Stomach (tissue), 4 donors: ENCODE data around the gene GRHL1.

Experiments used
- EP300 ChIP-seq: sonication (generic); formaldehyde crosslinking; IDR thresholded peaks from one replicate; pipeline ENCODE4 v1.6.1; 2017; ENCODE audit warnings: antibody characterized with exemption
- POLR2A ChIP-seq, 4 donors: fragments of 450-650 bp; IDR thresholded peaks; one replicate each; pipeline ENCODE4 v1.6.1; 2016; ENCODE audit warnings: antibody characterized with exemption in 4 of 4, control low read depth in 2 of 4, mild to moderate bottlenecking in 1 of 4, moderate library complexity in 1 of 4
- POLR2AphosphoS5 ChIP-seq, 3 donors: sonication (generic); formaldehyde crosslinking; IDR thresholded peaks; one replicate each; pipeline ENCODE4 v1.6.1; 2016; ENCODE audit warnings: antibody characterized with exemption in 3 of 3
- TF ChIP-seq, protein P1 (sequence below), 7 experiments: fragments of 450-650 bp in 4 of 7; fragments of 200-600 bp in 3 of 7; sonication (generic) in 3 of 7; IDR thresholded peaks; one replicate each; pipeline ENCODE4 v1.5.1; 2016 to 2019; ENCODE audit warnings: antibody characterized with exemption in 7 of 7, control low read depth in 2 of 7, mild to moderate bottlenecking in 1 of 7

DNA sequence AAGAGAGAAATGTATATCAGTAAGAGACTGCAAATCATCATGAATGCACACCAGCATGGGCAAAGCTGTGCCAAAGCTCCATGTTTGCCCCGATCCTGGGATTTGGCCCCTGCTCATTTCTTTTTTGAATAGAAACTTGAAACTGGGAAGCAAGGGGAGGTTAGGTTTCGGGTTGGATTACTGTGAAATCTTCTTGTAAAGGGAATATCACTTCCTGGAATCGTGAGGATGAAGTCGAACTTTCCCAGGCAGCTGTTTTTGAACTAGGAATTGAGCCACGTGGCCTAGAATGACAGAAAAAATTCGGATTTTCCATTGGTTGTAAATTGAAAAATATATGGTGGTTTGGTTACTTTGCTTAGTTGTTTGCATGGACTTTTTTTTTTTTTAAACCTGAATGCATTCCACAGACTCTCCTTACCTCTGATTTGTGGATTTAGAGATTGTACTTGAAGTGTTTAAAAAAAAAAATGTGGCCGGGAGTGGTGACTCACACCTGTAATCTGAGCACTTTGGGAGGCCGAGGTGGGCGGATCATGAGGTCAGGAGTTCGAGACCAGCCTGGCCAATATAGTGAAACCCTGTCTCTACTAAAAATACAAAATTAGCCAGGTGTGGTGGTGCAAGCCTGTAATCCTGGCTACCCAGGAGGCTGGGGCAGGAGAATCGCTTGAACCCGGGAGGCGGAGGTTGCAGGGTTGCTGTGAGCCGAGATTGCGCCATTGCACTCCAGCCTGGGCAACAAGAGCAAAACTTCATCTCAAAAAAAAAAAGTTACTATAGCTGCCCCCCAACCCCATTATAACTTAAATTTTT lies 32.1 kb downstream of the GRHL1 start:
- TF ChIP-seq, protein P1, sequence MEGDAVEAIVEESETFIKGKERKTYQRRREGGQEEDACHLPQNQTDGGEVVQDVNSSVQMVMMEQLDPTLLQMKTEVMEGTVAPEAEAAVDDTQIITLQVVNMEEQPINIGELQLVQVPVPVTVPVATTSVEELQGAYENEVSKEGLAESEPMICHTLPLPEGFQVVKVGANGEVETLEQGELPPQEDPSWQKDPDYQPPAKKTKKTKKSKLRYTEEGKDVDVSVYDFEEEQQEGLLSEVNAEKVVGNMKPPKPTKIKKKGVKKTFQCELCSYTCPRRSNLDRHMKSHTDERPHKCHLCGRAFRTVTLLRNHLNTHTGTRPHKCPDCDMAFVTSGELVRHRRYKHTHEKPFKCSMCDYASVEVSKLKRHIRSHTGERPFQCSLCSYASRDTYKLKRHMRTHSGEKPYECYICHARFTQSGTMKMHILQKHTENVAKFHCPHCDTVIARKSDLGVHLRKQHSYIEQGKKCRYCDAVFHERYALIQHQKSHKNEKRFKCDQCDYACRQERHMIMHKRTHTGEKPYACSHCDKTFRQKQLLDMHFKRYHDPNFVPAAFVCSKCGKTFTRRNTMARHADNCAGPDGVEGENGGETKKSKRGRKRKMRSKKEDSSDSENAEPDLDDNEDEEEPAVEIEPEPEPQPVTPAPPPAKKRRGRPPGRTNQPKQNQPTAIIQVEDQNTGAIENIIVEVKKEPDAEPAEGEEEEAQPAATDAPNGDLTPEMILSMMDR (IDR thresholded peaks at IDR 0.05), result no peak
- TF ChIP-seq POLR2AphosphoS5 (IDR thresholded peaks at IDR 0.05) (no peak), EP300 (no peak), POLR2A (IDR thresholded peaks at IDR 0.05) (no peak)
